GM23338 (cell line): ENCODE data around the gene CPSF4.

Experiments
- CREB1 ChIP-seq: fragments of 250-450 bp; sonication (Bioruptor Pico); IDR thresholded peaks from 2 replicates; pipeline ENCODE4 v1.5.0; 2020; ENCODE audit warnings: low read depth, mild to moderate bottlenecking, moderate library complexity
- EZH2 ChIP-seq: fragments of 200-600 bp; sonication (generic); IDR thresholded peaks from one replicate; pipeline ENCODE4 v1.8.0; 2017; ENCODE audit warnings: antibody characterized with exemption, mild to moderate bottlenecking, low read depth; ENCODE audit not compliant: unreplicated experiment
- TF ChIP-seq, protein P1 (sequence below), 2 experiments: fragments of 200-600 bp in 1 of 2; sonication (generic) in 1 of 2; conservative IDR thresholded peaks; 2 replicates each; pipeline versions ENCODE4 v1.5.1 to v1.6.1; 2016 to 2017; ENCODE audit warnings: antibody characterized with exemption in 2 of 2, low read depth in 2 of 2, mild to moderate bottlenecking in 2 of 2, moderate library complexity in 1 of 2

DNA sequence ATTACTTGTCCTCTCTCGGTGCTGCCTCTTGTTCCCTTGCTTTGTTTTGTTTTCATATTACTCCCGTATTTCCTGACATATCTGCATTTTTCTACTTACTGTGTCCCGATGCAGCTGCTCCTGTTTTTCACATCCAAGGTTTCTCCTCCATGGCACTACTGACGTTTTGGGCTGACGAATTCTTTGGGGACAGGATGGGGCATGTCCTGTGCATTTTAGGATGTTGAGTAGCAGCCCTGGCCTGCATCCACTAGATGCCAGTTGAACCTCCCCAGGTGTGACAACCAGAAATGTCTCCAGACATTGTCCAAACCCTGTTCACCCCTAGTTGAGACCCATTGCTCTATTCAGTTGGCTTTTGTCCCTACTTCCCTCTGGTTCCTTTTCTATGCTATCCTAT is 46.4 kb downstream of the CPSF4 start:
- TF ChIP-seq, protein P1, sequence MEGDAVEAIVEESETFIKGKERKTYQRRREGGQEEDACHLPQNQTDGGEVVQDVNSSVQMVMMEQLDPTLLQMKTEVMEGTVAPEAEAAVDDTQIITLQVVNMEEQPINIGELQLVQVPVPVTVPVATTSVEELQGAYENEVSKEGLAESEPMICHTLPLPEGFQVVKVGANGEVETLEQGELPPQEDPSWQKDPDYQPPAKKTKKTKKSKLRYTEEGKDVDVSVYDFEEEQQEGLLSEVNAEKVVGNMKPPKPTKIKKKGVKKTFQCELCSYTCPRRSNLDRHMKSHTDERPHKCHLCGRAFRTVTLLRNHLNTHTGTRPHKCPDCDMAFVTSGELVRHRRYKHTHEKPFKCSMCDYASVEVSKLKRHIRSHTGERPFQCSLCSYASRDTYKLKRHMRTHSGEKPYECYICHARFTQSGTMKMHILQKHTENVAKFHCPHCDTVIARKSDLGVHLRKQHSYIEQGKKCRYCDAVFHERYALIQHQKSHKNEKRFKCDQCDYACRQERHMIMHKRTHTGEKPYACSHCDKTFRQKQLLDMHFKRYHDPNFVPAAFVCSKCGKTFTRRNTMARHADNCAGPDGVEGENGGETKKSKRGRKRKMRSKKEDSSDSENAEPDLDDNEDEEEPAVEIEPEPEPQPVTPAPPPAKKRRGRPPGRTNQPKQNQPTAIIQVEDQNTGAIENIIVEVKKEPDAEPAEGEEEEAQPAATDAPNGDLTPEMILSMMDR (conservative IDR thresholded peaks at IDR 0.05; ENCODE audit: low read depth in 2 of 2) = no peak
- TF ChIP-seq CREB1 (CRISPR knock-in tag) (no peak), EZH2 (no peak)
